ENCODE results near the gene HOXB3. TPM values are rescaled to one million over a fixed set of nuclear protein-coding genes. Genes with fewer than 3 reads are reported as not detected.

The HOXB3 gene
- total RNA-seq, 2 donors from 2014 or later: 26.8 to 33.3 TPM

- H3K9me3 ChIP-seq: no peaks in the 10 kb centered on the region
- no peaks in the 10 kb centered on the region for H3K36me3 ChIP-seq
- ATAC-seq (ENCODE audit: insufficient number of reproducible peaks, low FRiP score, low read depth) (no peak), DNase-seq (ENCODE audit: low spot score) (no peak)
- peaks cover 5% of the 10 kb centered on the region in 2 donors for H3K4me1 ChIP-seq (ENCODE audit: control insufficient read depth in 1 of 2, low read depth in 2 of 2)
- H3K4me3 ChIP-seq: no peak overlapping the region
- H3K27ac ChIP-seq: no peak overlapping the region
- no peak for TF ChIP-seq CTCF (IDR thresholded peaks at IDR 0.05)
- H3K27me3 ChIP-seq (replicated peaks; ENCODE audit: insufficient read depth): peaks cover 57% of the 10 kb centered on the region
Measured at GRCh38 chr17:48630925-48631692, 41.1 kb upstream of the HOXB3 start.

GRCh38 chr17:48630009-48630924, 40.2 kb upstream of the HOXB3 start:
- Histone ChIP-seq H3K9me3 (no peaks in the 10 kb centered on the region), H3K4me1 (ENCODE audit: control insufficient read depth in 1 of 2, low read depth in 2 of 2) (peaks cover 13 to 14% of the 10 kb centered on the region in 2 donors), H3K36me3 (no peaks in the 10 kb centered on the region), H3K27me3 (replicated peaks; ENCODE audit: insufficient read depth) (peaks cover 53% of the 10 kb centered on the region), H3K27ac (no peak overlapping the region), H3K4me3 (no peak overlapping the region)
- no peak for ATAC-seq (ENCODE audit: insufficient number of reproducible peaks, low FRiP score, low read depth)
- TF ChIP-seq CTCF (IDR thresholded peaks at IDR 0.05): no peak
- no peak for DNase-seq (ENCODE audit: low spot score)

GRCh38 chr17:48629411-48629759, 39.3 kb upstream of the HOXB3 start:
- DNase-seq (ENCODE audit: low spot score): no peak
- peaks cover 18 to 20% of the 10 kb centered on the region in 2 donors for H3K4me1 ChIP-seq (ENCODE audit: control insufficient read depth in 1 of 2, low read depth in 2 of 2)
- H3K4me3 ChIP-seq: no peak overlapping the region
- TF ChIP-seq CTCF (IDR thresholded peaks at IDR 0.05): no peak
- H3K36me3 ChIP-seq: no peaks in the 10 kb centered on the region
- H3K27ac ChIP-seq: no peak overlapping the region
- H3K9me3 ChIP-seq: no peaks in the 10 kb centered on the region
- peaks cover 46% of the 10 kb centered on the region for H3K27me3 ChIP-seq (replicated peaks; ENCODE audit: insufficient read depth)
- no peak for ATAC-seq (ENCODE audit: insufficient number of reproducible peaks, low FRiP score, low read depth)

- Histone ChIP-seq H3K4me1 (ENCODE audit: control insufficient read depth in 1 of 2, low read depth in 2 of 2) (peaks cover 18 to 20% of the 10 kb centered on the region in 2 donors), H3K9me3 (no peaks in the 10 kb centered on the region), H3K27ac (no peak overlapping the region), H3K4me3 (no peak overlapping the region), H3K27me3 (replicated peaks; ENCODE audit: insufficient read depth) (peaks cover 40% of the 10 kb centered on the region), H3K36me3 (no peaks in the 10 kb centered on the region)
- ATAC-seq (ENCODE audit: insufficient number of reproducible peaks, low FRiP score, low read depth): no peak
- DNase-seq (ENCODE audit: low spot score): no peak
- TF ChIP-seq CTCF (IDR thresholded peaks at IDR 0.05): no peak
Measured at GRCh38 chr17:48628649-48629410, 38.8 kb upstream of the HOXB3 start.

All from thoracic aorta (tissue), 2 donors.